ENCODE data around the gene FGF18. TPM values are rescaled to one million over a fixed set of nuclear protein-coding genes. Genes with fewer than 3 reads are reported as not detected.

Gene FGF18
- total RNA-seq, 6 donors from 2014 or later = 0.44 to 4.6 (median 1.4) TPM

- Histone ChIP-seq H3K36me3 (no peaks in the 10 kb centered on the region), H3K4me1 (peaks cover 6 to 8% (median 7%) of the 10 kb centered on the region in 4 donors), H3K9me3 (no peaks in the 10 kb centered on the region), H3K27ac (no peak overlapping the region), H3K27me3 (no peaks in the 10 kb centered on the region), H3K4me3 (no peak overlapping the region)
- ATAC-seq (ENCODE audit: low FRiP score in 2 of 2) (no peak), DNase-seq (no peak)
- TF ChIP-seq EP300 (IDR thresholded peaks at IDR 0.05) (no peak), CTCF (IDR thresholded peaks at IDR 0.05) (no peak), POLR2A (IDR thresholded peaks at IDR 0.05) (no peak), POLR2AphosphoS5 (IDR thresholded peaks at IDR 0.05) (no peak)
- WGBS, 2 donors = 85 to 92% methylated on average over 14 of the region's 14 CpGs
Measured at GRCh38 chr5:171425596-171426244, 6.3 kb downstream of the FGF18 start.

- TF ChIP-seq CTCF (IDR thresholded peaks at IDR 0.05) (no peak), POLR2A (IDR thresholded peaks at IDR 0.05) (no peak), EP300 (IDR thresholded peaks at IDR 0.05) (no peak), POLR2AphosphoS5 (IDR thresholded peaks at IDR 0.05) (no peak)
- ATAC-seq (ENCODE audit: low FRiP score in 2 of 2) (no peak), DNase-seq (no peak)
- H3K27me3 ChIP-seq = no peaks in the 10 kb centered on the region
- WGBS, 2 donors = 84 to 94% methylated on average over 1 to 4 of the region's 4 CpGs
- no peaks in the 10 kb centered on the region for H3K9me3 ChIP-seq
- no peaks in the 10 kb centered on the region for H3K36me3 ChIP-seq
- H3K27ac ChIP-seq = no peak overlapping the region
- H3K4me3 ChIP-seq = no peak overlapping the region
- peaks cover under 1 to 3% (median 2%) of the 10 kb centered on the region in 4 donors for H3K4me1 ChIP-seq
Measured at GRCh38 chr5:171426266-171426665, 6.8 kb downstream of the FGF18 start.

- WGBS, 2 donors = 84 to 87% methylated on average over 9 of the region's 9 CpGs
- DNase-seq (no peak), ATAC-seq (ENCODE audit: low FRiP score in 2 of 2) (no peak)
- TF ChIP-seq EP300 (IDR thresholded peaks at IDR 0.05) (no peak), CTCF (IDR thresholded peaks at IDR 0.05) (no peak), POLR2A (IDR thresholded peaks at IDR 0.05) (no peak), POLR2AphosphoS5 (IDR thresholded peaks at IDR 0.05) (no peak)
- Histone ChIP-seq H3K4me3 (no peak overlapping the region), H3K4me1 (no peaks in the 10 kb centered on the region), H3K27me3 (no peaks in the 10 kb centered on the region), H3K9me3 (no peaks in the 10 kb centered on the region), H3K36me3 (no peaks in the 10 kb centered on the region), H3K27ac (no peak overlapping the region)
Measured at GRCh38 chr5:171426680-171427079, 7.2 kb downstream of the FGF18 start.

- 83 to 84% methylated on average over 14 to 20 of the region's 20 CpGs for WGBS, 2 donors
Measured at GRCh38 chr5:171427318-171428167, 8.1 kb downstream of the FGF18 start.

More at GRCh38 chr5:171427318-171428167, 8.1 kb downstream of the FGF18 start:
- H3K9me3 ChIP-seq = no peaks in the 10 kb centered on the region
- H3K27ac ChIP-seq = no peak overlapping the region
- H3K27me3 ChIP-seq = no peaks in the 10 kb centered on the region
- no peaks in the 10 kb centered on the region for H3K4me1 ChIP-seq
- no peak for DNase-seq
- no peaks in the 10 kb centered on the region for H3K36me3 ChIP-seq
- ATAC-seq (ENCODE audit: low FRiP score in 2 of 2) = no peak
- TF ChIP-seq POLR2AphosphoS5 (IDR thresholded peaks at IDR 0.05) (no peak), POLR2A (IDR thresholded peaks at IDR 0.05) (no peak), EP300 (IDR thresholded peaks at IDR 0.05) (no peak), CTCF (IDR thresholded peaks at IDR 0.05) (no peak)
- no peak overlapping the region for H3K4me3 ChIP-seq

Data from upper lobe of left lung (tissue), 6 donors.